H1 (cell line): ENCODE results near the gene GUCY1A1. TPM values are rescaled to one million over a fixed set of nuclear protein-coding genes. Genes with fewer than 3 reads are reported as not detected.

Experiments used
- CTCF ChIA-PET: fragments of 300-600 bp; sonication (Branson Sonifier 250); formaldehyde crosslinking; loops from one replicate; lab custom pipeline; 2021; ENCODE audit not compliant: partially characterized antibody; lab: Charles Lee
- POLR2A ChIA-PET: fragments of 300-600 bp; sonication (Branson Sonifier 250); formaldehyde crosslinking; loops from one replicate; lab custom pipeline; 2021; ENCODE audit warnings: inconsistent platforms; ENCODE audit not compliant: partially characterized antibody; lab: Charles Lee
- DNase-seq, 2 experiments: peaks; one replicate each; pipeline versions ENCODE4 v3.0.0 to v3.0.0-alpha.2; 2010 to 2022; ENCODE audit warnings: low spot score in 2 of 2, low read depth in 1 of 2, mixed read lengths in 1 of 2
- FAIRE-seq: peaks from 2 replicates; lab custom pipeline; 2011; peaks lifted over from hg19 to GRCh38; lab: Jason Lieb, UNC
- H2AFZ ChIP-seq: 2 replicates; pipeline ENCODE4 v1.8.1; 2012; ENCODE audit warnings: low read length, inconsistent platforms
- H2AK5ac ChIP-seq: 2 replicates; pipeline ENCODE4 v1.6.1; 2013; ENCODE audit warnings: low read depth, low read length
- H2BK120ac ChIP-seq: replicated peaks from 2 replicates; pipeline ENCODE3; 2013; ENCODE audit warnings: low read depth, low read length, inconsistent platforms
- H2BK12ac ChIP-seq: 2 replicates; pipeline ENCODE4 v1.6.1; 2013; ENCODE audit warnings: low read depth, low read length
- H2BK15ac ChIP-seq: 2 replicates; pipeline ENCODE4 v1.6.1; 2013; ENCODE audit warnings: low read length
- H2BK20ac ChIP-seq: 2 replicates; pipeline ENCODE4 v1.6.1; 2013; ENCODE audit warnings: low read length
- H2BK5ac ChIP-seq: 2 replicates; pipeline ENCODE4 v1.6.1; 2013; ENCODE audit warnings: low read depth, low read length
- H3K14ac ChIP-seq: 2 replicates; pipeline ENCODE4 v1.6.1; 2013; ENCODE audit warnings: inconsistent platforms; ENCODE audit not compliant: insufficient read length
- H3K18ac ChIP-seq: 2 replicates; pipeline ENCODE4 v1.6.1; 2013; ENCODE audit warnings: low read length; ENCODE audit errors: extremely low read depth
- H3K23ac ChIP-seq: 2 replicates; pipeline ENCODE4 v1.6.1; 2013; ENCODE audit warnings: inconsistent platforms; ENCODE audit not compliant: insufficient read length
- H3K23me2 ChIP-seq: 2 replicates; pipeline ENCODE4 v1.6.1; 2013; ENCODE audit warnings: low read depth, low read length
- H3K27ac ChIP-seq: 2 replicates; pipeline ENCODE4 v1.6.1; 2011; ENCODE audit warnings: low read depth, low read length, inconsistent platforms
- H3K27me3 ChIP-seq, 4 experiments: replicated peaks in 1 of 4; 1 replicate in 1 of 4; 2 replicates in 3 of 4; pipeline versions ENCODE4 v1.6.1 to v1.8.1; 2011 to 2013; ENCODE audit warnings: low read length in 3 of 4, mild to moderate bottlenecking in 3 of 4, inconsistent platforms in 2 of 4, mixed read lengths in 2 of 4, moderate library complexity in 1 of 4; ENCODE audit not compliant: control insufficient read depth in 3 of 4, insufficient read depth in 3 of 4; ENCODE audit errors: extremely low read depth in 1 of 4
- H3K36me3 ChIP-seq, 4 experiments: 2 replicates each; pipeline versions ENCODE4 v1.6.1 to v1.8.1; 2011 to 2013; ENCODE audit warnings: mild to moderate bottlenecking in 4 of 4, low read length in 3 of 4, moderate library complexity in 2 of 4, control low read depth in 1 of 4, inconsistent platforms in 1 of 4; ENCODE audit not compliant: insufficient read depth in 4 of 4, control insufficient read depth in 2 of 4
- H3K4ac ChIP-seq: replicated peaks from 2 replicates; pipeline ENCODE3; 2013; ENCODE audit warnings: low read length, low read depth, mixed read lengths, inconsistent platforms; ENCODE audit not compliant: insufficient read length
- H3K4me1 ChIP-seq, 4 experiments: replicated peaks in 1 of 4; 1 replicate in 1 of 4; 2 replicates in 3 of 4; pipeline versions ENCODE4 v1.6.1 to v1.8.1; 2011 to 2013; ENCODE audit warnings: low read length in 3 of 4, inconsistent platforms in 2 of 4, mixed read lengths in 1 of 4; ENCODE audit not compliant: insufficient read depth in 4 of 4, control insufficient read depth in 3 of 4
- H3K4me2 ChIP-seq, 2 experiments: 2 replicates each; pipeline versions ENCODE4 v1.6.1 to v1.8.1; 2011 to 2013; ENCODE audit warnings: low read depth in 2 of 2, low read length in 2 of 2, control low read depth in 1 of 2, inconsistent platforms in 1 of 2, mild to moderate bottlenecking in 1 of 2; ENCODE audit not compliant: insufficient read depth in 1 of 2
- H3K4me3 ChIP-seq, 4 experiments: fragments of 200-600, 300-600 bp in 1 of 4; sonication (generic), shearing (Covaris generic), sonication (Bioruptor Twin) in 1 of 4; 2 replicates each; pipeline versions ENCODE4 v1.5.1 to v1.8.1; 2011 to 2016; ENCODE audit warnings: low read length in 4 of 4, low read depth in 3 of 4, control low read depth in 2 of 4, inconsistent platforms in 2 of 4, mild to moderate bottlenecking in 2 of 4, mixed read lengths in 1 of 4, moderate library complexity in 1 of 4; ENCODE audit not compliant: insufficient read depth in 2 of 4; ENCODE audit errors: extremely low read depth in 1 of 4
- H3K56ac ChIP-seq: replicated peaks from 2 replicates; pipeline ENCODE3; 2013; ENCODE audit warnings: low read depth, mild to moderate bottlenecking, mixed read lengths, low read length, inconsistent platforms; ENCODE audit not compliant: insufficient read length
- H3K79me1 ChIP-seq: 2 replicates; pipeline ENCODE4 v1.6.1; 2013; ENCODE audit warnings: low read depth, low read length, control low read depth
- H3K79me2 ChIP-seq, 2 experiments: 2 replicates each; pipeline versions ENCODE4 v1.6.1 to v1.8.1; 2012 to 2013; ENCODE audit warnings: low read length in 2 of 2, mild to moderate bottlenecking in 2 of 2, inconsistent platforms in 1 of 2; ENCODE audit not compliant: insufficient read depth in 2 of 2, control insufficient read depth in 1 of 2
- H3K9ac ChIP-seq, 4 experiments: replicated peaks in 1 of 4; 1 replicate in 1 of 4; 2 replicates in 3 of 4; pipeline versions ENCODE4 v1.6.1 to v1.8.1; 2011 to 2013; ENCODE audit warnings: low read depth in 3 of 4, low read length in 3 of 4, control low read depth in 2 of 4, mild to moderate bottlenecking in 2 of 4, moderate library complexity in 2 of 4, inconsistent platforms in 1 of 4; ENCODE audit errors: extremely low read depth in 1 of 4
- H3K9me3 ChIP-seq, 2 experiments: 2 replicates each; pipeline versions ENCODE4 v1.6.1 to v1.8.1; 2012 to 2013; ENCODE audit warnings: mild to moderate bottlenecking in 2 of 2, moderate library complexity in 2 of 2, control low read depth in 1 of 2, inconsistent platforms in 1 of 2, low read depth in 1 of 2, low read length in 1 of 2, mixed read lengths in 1 of 2; ENCODE audit not compliant: insufficient read depth in 2 of 2
- H4K20me1 ChIP-seq, 2 experiments: replicated peaks in 1 of 2; 2 replicates each; pipeline versions ENCODE3 to v1.8.1; 2011 to 2013; ENCODE audit warnings: inconsistent platforms in 2 of 2, low read length in 2 of 2, mild to moderate bottlenecking in 1 of 2; ENCODE audit not compliant: insufficient read depth in 2 of 2, control insufficient read depth in 1 of 2
- H4K5ac ChIP-seq: 2 replicates; pipeline ENCODE4 v1.6.1; 2013; ENCODE audit warnings: low read length, low read depth, mixed read lengths, inconsistent platforms; ENCODE audit not compliant: insufficient read length
- H4K8ac ChIP-seq: 2 replicates; pipeline ENCODE4 v1.8.0; 2013; ENCODE audit warnings: mild to moderate bottlenecking, moderate library complexity, low read length, inconsistent platforms; ENCODE audit not compliant: insufficient read depth; ENCODE audit errors: extremely low read depth
- H4K91ac ChIP-seq: replicated peaks from 2 replicates; pipeline ENCODE3; 2013; ENCODE audit warnings: low read length, mixed read lengths, inconsistent platforms; ENCODE audit not compliant: insufficient read length
- CBX5 ChIP-seq: fragments of 300-800, 300-1000 bp; sonication (generic); IDR thresholded peaks from 2 replicates; pipeline ENCODE4 v1.7.1; 2016; ENCODE audit warnings: antibody characterized with exemption, low read length, low read depth
- CTBP2 ChIP-seq: IDR thresholded peaks from 2 replicates; pipeline ENCODE4 v1.7.0; 2011; ENCODE audit warnings: borderline replicate concordance, mild to moderate bottlenecking, moderate library complexity, mixed read lengths, low read length; ENCODE audit not compliant: insufficient read depth, insufficient read length
- NRF1 ChIP-seq: IDR thresholded peaks from 2 replicates; pipeline ENCODE4 v1.6.1; 2011; ENCODE audit warnings: mild to moderate bottlenecking, low read depth, low read length, improper control_type of control experiment
- PHF8 ChIP-seq: fragments of 200-600 bp; sonication (generic); conservative IDR thresholded peaks from 2 replicates; pipeline ENCODE4 v1.7.1; 2012; ENCODE audit warnings: low read depth, mild to moderate bottlenecking, inconsistent platforms, low read length, moderate library complexity
- SIX5 ChIP-seq: IDR thresholded peaks from 2 replicates; pipeline ENCODE4 v1.6.1; 2011; ENCODE audit warnings: mild to moderate bottlenecking, low read depth, low read length
- SP2 ChIP-seq: IDR thresholded peaks from 2 replicates; pipeline ENCODE4 v1.6.1; 2012; ENCODE audit warnings: mild to moderate bottlenecking, low read length, inconsistent platforms
- TBP ChIP-seq: IDR thresholded peaks from 2 replicates; pipeline ENCODE4 v1.6.1; 2011; ENCODE audit warnings: low read depth, low read length, improper control_type of control experiment
- TEAD4 ChIP-seq: IDR thresholded peaks from 2 replicates; pipeline ENCODE4 v1.6.1; 2012; ENCODE audit warnings: low read depth, low read length, inconsistent platforms, mixed read lengths
- polyA plus RNA-seq, 7 experiments: library from polyadenylated mRNA; depleted of rRNA in 3 of 7; stranded (reverse) in 5 of 7; unstranded in 2 of 7; fragments of >200 nt in 5 of 7; fragments of 200-250 nt in 2 of 7; gene quantifications; 1 replicate in 5 of 7; 2 replicates in 1 of 7; 4 replicates in 1 of 7; pipeline versions ENCODE4 v1.2.1 to v1.2.3, GENCODE V29; 2011 to 2013; ENCODE audit warnings: missing spikeins in 2 of 7, mixed read lengths in 2 of 7
- total RNA-seq: library from RNA; stranded (reverse); fragmentation: NEBNext Ultra II Directional; extraction: Animal tissue kit (Norgen Biotek cat#: 25700); gene quantifications from 2 replicates; pipeline ENCODE4 v1.2.1, GENCODE V29; 2021
- TF ChIP-seq, protein P1 (sequence below): IDR thresholded peaks from 2 replicates; pipeline ENCODE4 v1.6.1; 2012; ENCODE audit warnings: low read length, inconsistent platforms

The GUCY1A1 gene
- total and polyA plus RNA-seq, 2 of the 8 experiments (the other 6 are each of a cell fraction or from before 2014, with no cell fraction given), result not detected

DNA sequence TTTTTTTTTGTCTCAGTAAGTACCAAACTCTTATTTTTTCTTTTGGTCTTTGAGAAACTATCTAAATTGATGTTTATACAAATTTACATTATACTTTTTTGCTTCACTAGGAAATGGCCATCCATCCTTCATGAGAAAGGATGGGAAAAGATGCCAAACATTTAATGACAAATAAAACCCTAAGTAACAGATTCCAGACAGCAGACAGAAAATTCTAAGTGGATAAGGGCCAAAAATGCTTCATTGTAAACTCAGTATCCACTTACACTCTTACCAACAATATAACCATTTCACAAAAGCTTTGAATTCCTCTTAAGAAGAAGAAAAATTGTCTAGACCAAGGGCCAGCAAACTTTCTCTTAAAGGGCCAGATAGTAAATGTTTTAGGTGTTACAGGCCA is 95.7 kb downstream of the GUCY1A1 start:
- H3K56ac ChIP-seq, result no peak overlapping the region
- H3K27ac ChIP-seq, result no peak overlapping the region
- H4K5ac ChIP-seq, result no peak overlapping the region
- no peak overlapping the region for H2BK12ac ChIP-seq
- H2BK20ac ChIP-seq, result no peak overlapping the region
- H2AK5ac ChIP-seq, result no peak overlapping the region
- H4K91ac ChIP-seq, result no peak overlapping the region
- DNase-seq (no peak), FAIRE-seq (no peak)
- no peaks in the 10 kb centered on the region for H3K36me3 ChIP-seq
- ChIA-PET CTCF (no interaction called here), POLR2A (no interaction called here)
- H2BK15ac ChIP-seq, result no peak overlapping the region
- no peak overlapping the region for H3K4me2 ChIP-seq
- no peak overlapping the region for H3K4ac ChIP-seq
- H3K9ac ChIP-seq, result no peak overlapping the region
- no peak overlapping the region for H2BK5ac ChIP-seq
- no peaks in the 10 kb centered on the region for H3K79me1 ChIP-seq
- no peak overlapping the region for H2AFZ ChIP-seq
- no peak overlapping the region for H3K14ac ChIP-seq
- H3K79me2 ChIP-seq, result no peaks in the 10 kb centered on the region
- no peak overlapping the region for H3K4me3 ChIP-seq
- H2BK120ac ChIP-seq, result no peak overlapping the region
- no peak overlapping the region for H3K18ac ChIP-seq
- H4K20me1 ChIP-seq, result no peaks in the 10 kb centered on the region
- no peaks in the 10 kb centered on the region for H3K9me3 ChIP-seq
- H4K8ac ChIP-seq, result no peak overlapping the region
- TF ChIP-seq NRF1 (no peak), CTBP2 (no peak), CBX5 (no peak), SP2 (no peak), TEAD4 (no peak), TBP (no peak), PHF8 (no peak), SIX5 (no peak)
- TF ChIP-seq, protein P1, sequence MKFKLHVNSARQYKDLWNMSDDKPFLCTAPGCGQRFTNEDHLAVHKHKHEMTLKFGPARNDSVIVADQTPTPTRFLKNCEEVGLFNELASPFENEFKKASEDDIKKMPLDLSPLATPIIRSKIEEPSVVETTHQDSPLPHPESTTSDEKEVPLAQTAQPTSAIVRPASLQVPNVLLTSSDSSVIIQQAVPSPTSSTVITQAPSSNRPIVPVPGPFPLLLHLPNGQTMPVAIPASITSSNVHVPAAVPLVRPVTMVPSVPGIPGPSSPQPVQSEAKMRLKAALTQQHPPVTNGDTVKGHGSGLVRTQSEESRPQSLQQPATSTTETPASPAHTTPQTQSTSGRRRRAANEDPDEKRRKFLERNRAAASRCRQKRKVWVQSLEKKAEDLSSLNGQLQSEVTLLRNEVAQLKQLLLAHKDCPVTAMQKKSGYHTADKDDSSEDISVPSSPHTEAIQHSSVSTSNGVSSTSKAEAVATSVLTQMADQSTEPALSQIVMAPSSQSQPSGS, result no peak
- H3K4me1 ChIP-seq, result peaks cover 0 to 6% (median 0%) of the 10 kb centered on the region in 4 experiments; a peak in 2 of 7 replicates
- H3K23ac ChIP-seq, result no peak overlapping the region
- peaks cover 7% of the 10 kb centered on the region; the same call in 1 of the 2 replicates for H3K23me2 ChIP-seq
- H3K27me3 ChIP-seq, result peaks cover 3 to 16% (median 9%) of the 10 kb centered on the region in 4 experiments
